ENCODE data around the gene ASS1.

Gene ASS1

DNA sequence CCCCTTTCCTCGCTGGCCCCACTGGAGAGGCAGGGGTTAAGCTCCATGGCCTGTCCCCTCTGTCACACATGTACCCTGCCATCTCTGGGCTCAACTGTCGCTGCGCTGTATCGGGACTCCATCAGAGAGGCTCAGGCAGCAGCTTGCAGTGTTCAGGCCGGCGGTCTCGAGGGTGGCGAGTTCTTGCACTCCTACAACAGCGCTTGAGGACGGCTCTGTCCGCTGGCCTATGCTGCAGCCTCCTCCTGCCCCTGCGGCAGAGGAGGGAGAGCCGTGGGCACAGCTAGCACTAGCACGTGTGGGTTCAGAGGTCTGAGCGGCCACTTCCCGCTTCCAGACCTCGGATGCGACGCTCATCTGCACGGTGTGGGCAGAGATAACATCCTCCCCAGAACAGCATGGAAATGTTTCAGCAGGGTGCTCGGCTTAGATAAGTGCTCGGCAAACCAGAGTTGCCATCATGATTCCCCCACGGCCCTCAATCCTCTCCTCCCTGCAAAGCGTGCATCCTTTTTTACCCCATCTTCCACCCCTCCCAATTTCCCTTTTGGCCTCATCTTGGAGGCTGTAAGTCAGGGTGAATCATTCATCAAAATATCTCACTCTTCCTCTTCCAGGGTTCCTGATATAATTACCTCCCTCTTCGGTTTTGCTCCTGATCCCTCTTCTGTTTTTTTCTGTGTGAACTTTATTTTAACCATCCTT lies 92.7 kb downstream of the ASS1 start:
- no peak for DNase-seq

DNA sequence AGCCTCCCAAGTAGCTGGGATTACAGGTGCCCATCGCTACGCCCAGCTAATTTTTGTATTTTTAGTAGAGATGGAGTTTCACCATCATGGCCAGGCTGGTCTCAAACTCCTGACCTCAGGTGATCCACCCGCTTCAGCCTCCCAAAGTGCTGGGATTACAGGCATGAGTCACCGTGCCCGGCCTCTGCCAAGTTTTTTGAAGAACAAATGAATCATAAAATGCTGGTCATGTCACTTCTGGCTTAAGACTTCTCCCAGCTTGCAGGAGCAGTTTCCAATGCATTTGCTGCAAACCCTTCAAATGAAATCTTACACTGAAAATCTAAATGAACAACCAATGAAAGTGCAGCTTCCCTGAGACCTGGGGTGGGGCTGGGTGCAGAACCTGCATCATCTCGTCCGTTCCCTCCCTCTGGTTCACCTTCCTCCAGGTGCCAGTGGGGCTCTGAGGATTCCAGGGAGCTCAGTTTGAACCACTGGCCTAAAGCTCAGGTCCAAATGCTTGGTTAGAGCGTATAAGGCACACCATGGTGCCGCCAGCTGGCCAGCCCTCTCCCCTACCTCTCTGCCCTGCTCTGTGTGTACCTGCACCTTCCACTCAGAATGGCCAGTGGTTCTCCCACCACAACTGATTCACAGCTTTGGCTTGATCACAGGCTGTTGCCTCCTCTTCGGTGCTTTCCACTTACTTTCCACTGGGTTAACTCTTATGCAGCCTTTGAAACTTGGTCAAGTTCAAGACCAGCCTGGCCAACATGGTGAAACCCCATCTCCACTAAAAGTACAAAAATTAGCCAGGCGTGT lies 94.9 kb downstream of the ASS1 start:
- DNase-seq = peak; percentile 11 to 62

DNA sequence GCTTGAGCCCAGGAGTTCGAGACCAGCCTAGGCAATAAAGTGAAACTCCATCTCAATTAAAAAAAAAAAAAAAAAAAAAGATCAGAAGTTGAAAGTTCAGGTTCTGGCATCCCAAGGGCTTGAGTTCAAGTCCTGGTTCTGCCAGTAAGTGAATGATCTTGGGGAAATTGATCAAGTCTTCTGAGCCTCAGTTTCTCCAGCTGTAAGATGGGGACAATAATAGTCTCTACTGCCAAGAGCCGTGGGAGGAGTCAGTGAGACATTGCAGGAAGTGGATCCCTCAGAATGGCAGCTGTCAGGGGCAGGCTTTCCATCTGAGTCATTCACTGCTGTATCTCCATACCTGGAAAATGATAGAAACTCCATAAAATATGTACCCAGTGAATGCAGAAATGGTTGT lies 96.8 kb downstream of the ASS1 start:
- DNase-seq = no peak

DNA sequence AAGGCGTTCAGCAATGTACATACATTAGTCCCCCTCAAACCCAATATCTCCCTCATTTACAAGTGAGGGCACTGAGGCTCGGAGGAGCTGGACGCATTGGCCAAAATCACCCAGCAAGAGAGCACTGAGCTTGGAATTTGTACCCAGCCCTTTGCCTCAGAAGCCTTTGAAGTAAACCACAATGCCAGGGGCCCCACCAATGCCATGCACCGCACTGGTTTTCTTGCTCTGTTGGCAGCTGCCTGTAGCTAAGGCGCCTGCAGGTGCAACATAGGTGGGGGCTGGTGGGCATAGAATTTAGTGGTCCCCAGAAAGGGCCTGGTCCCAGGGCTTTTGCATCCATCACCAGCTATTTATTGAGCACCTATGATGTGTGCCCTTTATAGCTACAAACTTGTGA lies 97.3 kb downstream of the ASS1 start:
- no peak for DNase-seq

DNA sequence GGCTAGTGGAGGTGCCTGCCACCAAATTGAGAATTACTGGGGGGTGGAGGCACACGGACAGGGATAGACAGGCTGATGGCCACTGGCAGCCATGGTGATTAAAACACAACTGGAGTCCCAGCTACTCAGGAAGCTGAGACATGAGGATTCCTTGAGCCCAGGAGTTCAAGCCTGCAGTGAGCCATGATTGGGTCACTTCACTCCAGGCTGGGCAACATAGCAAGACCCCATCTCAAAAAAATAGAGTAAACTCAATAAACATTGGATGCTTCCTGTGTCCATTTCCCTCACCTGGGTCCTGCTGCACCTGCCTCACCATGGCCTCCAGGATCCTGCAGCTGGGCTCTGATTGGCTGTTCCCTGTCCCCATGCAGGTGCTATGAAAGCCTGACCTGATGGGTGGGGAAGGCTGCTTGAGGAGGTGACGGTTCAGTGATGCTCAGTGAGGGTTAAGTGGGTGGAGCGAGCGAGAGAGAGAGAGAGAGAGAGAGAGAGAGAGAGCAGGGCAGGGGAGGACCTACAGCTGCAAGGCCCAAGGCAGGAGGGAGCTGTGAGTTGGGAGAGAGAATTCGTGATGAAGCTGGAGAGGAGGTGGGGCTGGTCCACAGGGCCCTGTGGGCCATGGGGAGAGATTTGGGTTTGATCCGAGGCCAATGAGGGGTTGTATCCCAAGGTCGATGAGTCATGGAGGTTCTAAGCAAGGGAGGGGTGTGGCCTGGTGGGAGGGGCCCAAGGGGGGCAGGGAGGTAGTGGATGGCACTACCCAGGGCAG lies 97.9 kb downstream of the ASS1 start:
- no peak for DNase-seq

DNA sequence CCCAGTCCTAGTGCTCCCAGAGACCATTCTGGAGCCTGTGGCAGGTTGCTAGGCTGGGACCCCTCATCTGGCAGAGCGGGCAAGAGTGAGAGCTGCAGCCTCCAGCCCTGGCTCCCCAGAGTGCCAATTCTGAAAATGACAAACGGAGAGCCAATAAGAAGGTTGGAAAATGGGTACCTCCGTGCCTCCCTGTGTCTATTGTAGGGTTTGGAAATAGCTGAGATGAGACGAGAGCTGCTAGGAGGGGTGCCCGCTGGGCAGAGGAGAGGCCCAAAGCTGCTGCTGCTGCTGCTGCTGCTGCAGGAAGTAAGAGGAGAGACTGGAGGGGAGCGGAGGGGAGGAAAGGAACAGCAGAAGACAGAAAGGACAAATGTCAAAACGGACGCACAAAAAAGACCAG lies 98.6 kb downstream of the ASS1 start:
- no peak for DNase-seq

DNA sequence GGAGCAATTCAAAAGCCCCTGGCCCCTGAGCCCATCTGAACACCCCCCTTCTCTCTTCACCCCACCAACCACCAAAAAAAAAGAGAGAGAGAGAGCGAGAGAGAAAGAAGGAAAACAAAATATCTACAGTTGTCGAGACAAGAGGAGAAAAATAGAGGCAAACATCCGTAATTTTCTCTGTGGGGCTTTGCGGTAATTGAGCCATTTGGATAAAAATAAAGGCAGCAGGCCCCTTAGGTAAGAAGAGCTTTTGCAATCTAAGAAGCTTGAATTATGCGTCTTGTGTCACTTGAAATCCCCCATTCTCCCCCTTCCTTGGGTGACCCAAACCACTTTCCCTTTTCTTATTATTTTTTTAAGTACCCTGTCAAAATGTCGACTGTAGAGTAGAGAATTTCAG lies 99.1 kb downstream of the ASS1 start:
- DNase-seq = no peak

DNA sequence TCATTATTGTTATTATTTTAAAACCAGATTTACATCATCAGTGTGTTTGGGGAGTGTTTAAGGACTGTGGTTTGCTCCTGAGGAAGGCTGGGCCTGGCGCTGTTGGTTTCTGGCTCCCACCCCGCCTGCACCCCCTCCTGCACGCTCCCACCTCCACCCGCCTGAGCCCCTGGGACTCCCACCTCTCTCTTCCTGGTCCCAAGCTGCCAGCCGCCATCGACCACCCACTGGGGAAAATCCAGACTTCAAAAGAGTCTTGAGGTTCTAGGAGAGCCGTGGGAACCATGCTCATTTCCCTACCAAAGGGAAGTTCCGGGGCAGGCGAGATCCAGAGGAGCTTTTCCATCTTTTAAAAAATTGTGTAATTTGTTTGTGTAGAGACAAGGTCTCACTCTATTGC lies 99.6 kb downstream of the ASS1 start:
- no peak for DNase-seq

DNA sequence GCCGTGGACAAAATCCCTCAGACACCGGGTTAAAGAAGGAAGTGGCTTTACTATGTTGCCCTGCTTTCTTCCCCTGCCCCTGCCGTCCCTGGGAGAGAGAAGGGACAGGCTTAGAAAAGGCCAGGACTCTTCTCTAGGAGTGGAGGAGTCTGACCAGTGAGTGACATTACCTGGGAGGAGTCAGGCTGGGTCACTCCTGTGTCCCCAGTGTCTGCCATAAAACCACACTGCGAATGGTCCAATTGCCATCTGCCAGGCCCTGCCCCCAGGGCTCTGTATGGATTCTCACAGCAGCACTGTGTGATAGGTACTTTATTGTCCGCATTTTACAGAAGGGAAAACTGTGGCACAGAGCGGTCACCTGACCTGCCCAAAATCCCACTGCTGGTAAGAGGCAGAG lies 103.3 kb downstream of the ASS1 start:
- no peak for DNase-seq

DNA sequence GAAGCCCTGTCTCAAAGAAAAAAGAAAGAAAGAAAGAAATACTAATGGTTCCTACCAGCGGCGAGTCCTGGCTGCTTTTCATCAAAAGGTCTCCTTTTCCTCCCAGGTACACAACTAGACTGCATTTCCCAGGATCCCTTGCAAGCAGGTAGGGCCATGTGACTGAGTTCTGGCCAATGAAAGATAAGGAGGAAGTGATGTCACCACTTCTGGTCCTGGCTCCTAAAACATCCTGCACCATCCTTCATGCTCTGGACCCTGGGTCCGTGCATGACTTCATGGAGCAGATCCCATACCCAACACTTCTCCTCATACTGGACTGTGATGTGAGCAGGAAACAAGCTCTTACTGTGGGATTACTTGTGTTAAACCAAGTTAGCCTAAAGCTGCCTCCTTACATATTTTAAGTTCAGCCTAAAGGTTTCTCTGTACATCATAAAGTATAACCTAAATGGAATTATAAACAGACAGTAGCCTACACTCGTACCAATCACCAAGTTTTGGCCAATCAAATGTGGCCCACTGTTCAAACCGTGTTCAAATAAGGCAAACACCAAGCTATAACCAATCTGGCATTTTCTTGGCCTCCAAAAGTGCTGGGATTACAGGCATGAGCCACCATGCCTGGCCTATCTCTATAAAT lies 104.5 kb downstream of the ASS1 start:
- DNase-seq = no peak

All from NCI-H446 (cell line).